ENCODE data around the gene STK24.
"Not testable (repeated sequence)": the region's sequence is repeated elsewhere in the genome, so short reads cannot be mapped to it uniquely, and the experiment has no call there.

The STK24 gene

GRCh38 chr13:98595134-98595533, 18.2 kb upstream of the STK24 start:
- H3K27me3 ChIP-seq: peaks cover 18% of the 10 kb centered on the region
- H3K36me3 ChIP-seq: no peaks in the 10 kb centered on the region
- H3K4me3 ChIP-seq (ENCODE audit: low read depth in 1 of 2, low read length in 1 of 2): no peak overlapping the region
- no peaks in the 10 kb centered on the region for H3K9me3 ChIP-seq
- TF ChIP-seq CTCF (IDR thresholded peaks at IDR 0.05): no peak
- H3K27ac ChIP-seq: peak overlapping the region; percentile 70
- peaks cover 18 to 26% of the 10 kb centered on the region in 2 experiments for H3K4me1 ChIP-seq (ENCODE audit: control insufficient read depth in 1 of 2, insufficient read depth in 1 of 2, low read depth in 1 of 2, low read length in 1 of 2)

- no peaks in the 10 kb centered on the region for H3K36me3 ChIP-seq
- no peaks in the 10 kb centered on the region for H3K9me3 ChIP-seq
- no peak overlapping the region for H3K27ac ChIP-seq
- no peak overlapping the region for H3K4me3 ChIP-seq (ENCODE audit: low read depth in 1 of 2, low read length in 1 of 2)
- peaks cover 18 to 26% of the 10 kb centered on the region in 2 experiments for H3K4me1 ChIP-seq (ENCODE audit: control insufficient read depth in 1 of 2, insufficient read depth in 1 of 2, low read depth in 1 of 2, low read length in 1 of 2)
- no peaks in the 10 kb centered on the region for H3K27me3 ChIP-seq
- TF ChIP-seq CTCF (IDR thresholded peaks at IDR 0.05): no peak
Observed at GRCh38 chr13:98592362-98592732, 15.4 kb upstream of the STK24 start.

- Histone ChIP-seq H3K36me3 (no peaks in the 10 kb centered on the region), H3K9me3 (no peaks in the 10 kb centered on the region), H3K27me3 (no peaks in the 10 kb centered on the region), H3K4me3 (ENCODE audit: low read depth in 1 of 2, low read length in 1 of 2) (no peak overlapping the region), H3K27ac (no peak overlapping the region), H3K4me1 (ENCODE audit: control insufficient read depth in 1 of 2, insufficient read depth in 1 of 2, low read depth in 1 of 2, low read length in 1 of 2) (peaks cover 18 to 26% of the 10 kb centered on the region in 2 experiments)
- TF ChIP-seq CTCF (IDR thresholded peaks at IDR 0.05): no peak
Observed at GRCh38 chr13:98591721-98592361, 14.9 kb upstream of the STK24 start.

- not testable (repeated sequence) for H3K36me3 ChIP-seq; H3K4me3 ChIP-seq (ENCODE audit: low read depth in 1 of 2, low read length in 1 of 2)
Observed at GRCh38 chr13:98590471-98590870, 13.6 kb upstream of the STK24 start.

GRCh38 chr13:98589516-98589915, 12.6 kb upstream of the STK24 start:
- H3K9me3 ChIP-seq; H3K27ac ChIP-seq; H3K4me1 ChIP-seq (ENCODE audit: control insufficient read depth in 1 of 2, insufficient read depth in 1 of 2, low read depth in 1 of 2, low read length in 1 of 2); H3K36me3 ChIP-seq; H3K4me3 ChIP-seq (ENCODE audit: low read depth in 1 of 2, low read length in 1 of 2); H3K27me3 ChIP-seq: not testable (repeated sequence)

More at GRCh38 chr13:98590471-98590870, 13.6 kb upstream of the STK24 start:
- not testable (repeated sequence) for H3K9me3 ChIP-seq, H3K27me3 ChIP-seq, H3K27ac ChIP-seq
- peaks cover 14% of the 10 kb centered on the region in 2 experiments for H3K4me1 ChIP-seq (ENCODE audit: control insufficient read depth in 1 of 2, insufficient read depth in 1 of 2, low read depth in 1 of 2, low read length in 1 of 2)

- H3K27ac ChIP-seq: no peak overlapping the region
- H3K36me3 ChIP-seq: no peaks in the 10 kb centered on the region
- TF ChIP-seq CTCF (IDR thresholded peaks at IDR 0.05): no peak
- H3K4me3 ChIP-seq (ENCODE audit: low read depth in 1 of 2, low read length in 1 of 2): no peak overlapping the region
- peaks cover 5 to 6% of the 10 kb centered on the region in 2 experiments for H3K4me1 ChIP-seq (ENCODE audit: control insufficient read depth in 1 of 2, insufficient read depth in 1 of 2, low read depth in 1 of 2, low read length in 1 of 2)
- H3K27me3 ChIP-seq: no peaks in the 10 kb centered on the region
- H3K9me3 ChIP-seq: no peaks in the 10 kb centered on the region
Observed at GRCh38 chr13:98586400-98587345, 9.8 kb upstream of the STK24 start.
